ENCODE results near the gene ZNF319.

DNA sequence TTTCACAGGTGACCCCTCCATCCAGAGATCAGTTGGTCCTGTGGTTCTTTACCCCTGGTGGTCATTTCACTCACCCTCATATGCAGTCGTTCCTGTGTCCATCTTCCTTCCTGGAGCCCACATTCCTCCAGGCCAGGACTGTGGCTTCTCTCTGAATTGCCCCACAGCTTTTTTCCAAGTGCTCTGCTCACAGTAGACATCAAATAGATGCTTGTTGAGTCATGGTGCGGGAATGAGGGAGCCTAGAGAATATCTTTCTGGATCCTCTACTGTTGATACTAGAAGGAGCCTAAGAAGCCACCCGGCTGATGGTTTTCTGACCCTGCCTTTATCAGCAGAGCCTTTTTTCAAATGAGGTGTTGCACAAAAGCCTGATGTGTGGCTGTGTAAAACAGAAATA lies 11.2 kb upstream of the ZNF319 start:
- TF ChIP-seq, protein P1, sequence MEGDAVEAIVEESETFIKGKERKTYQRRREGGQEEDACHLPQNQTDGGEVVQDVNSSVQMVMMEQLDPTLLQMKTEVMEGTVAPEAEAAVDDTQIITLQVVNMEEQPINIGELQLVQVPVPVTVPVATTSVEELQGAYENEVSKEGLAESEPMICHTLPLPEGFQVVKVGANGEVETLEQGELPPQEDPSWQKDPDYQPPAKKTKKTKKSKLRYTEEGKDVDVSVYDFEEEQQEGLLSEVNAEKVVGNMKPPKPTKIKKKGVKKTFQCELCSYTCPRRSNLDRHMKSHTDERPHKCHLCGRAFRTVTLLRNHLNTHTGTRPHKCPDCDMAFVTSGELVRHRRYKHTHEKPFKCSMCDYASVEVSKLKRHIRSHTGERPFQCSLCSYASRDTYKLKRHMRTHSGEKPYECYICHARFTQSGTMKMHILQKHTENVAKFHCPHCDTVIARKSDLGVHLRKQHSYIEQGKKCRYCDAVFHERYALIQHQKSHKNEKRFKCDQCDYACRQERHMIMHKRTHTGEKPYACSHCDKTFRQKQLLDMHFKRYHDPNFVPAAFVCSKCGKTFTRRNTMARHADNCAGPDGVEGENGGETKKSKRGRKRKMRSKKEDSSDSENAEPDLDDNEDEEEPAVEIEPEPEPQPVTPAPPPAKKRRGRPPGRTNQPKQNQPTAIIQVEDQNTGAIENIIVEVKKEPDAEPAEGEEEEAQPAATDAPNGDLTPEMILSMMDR (IDR thresholded peaks at IDR 0.05; ENCODE audit: low read depth, low read length, missing input control) = no peak
- TF ChIP-seq, protein P2, sequence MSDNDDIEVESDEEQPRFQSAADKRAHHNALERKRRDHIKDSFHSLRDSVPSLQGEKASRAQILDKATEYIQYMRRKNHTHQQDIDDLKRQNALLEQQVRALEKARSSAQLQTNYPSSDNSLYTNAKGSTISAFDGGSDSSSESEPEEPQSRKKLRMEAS (IDR thresholded peaks at IDR 0.05) = no peak
- TF ChIP-seq, protein P3, sequence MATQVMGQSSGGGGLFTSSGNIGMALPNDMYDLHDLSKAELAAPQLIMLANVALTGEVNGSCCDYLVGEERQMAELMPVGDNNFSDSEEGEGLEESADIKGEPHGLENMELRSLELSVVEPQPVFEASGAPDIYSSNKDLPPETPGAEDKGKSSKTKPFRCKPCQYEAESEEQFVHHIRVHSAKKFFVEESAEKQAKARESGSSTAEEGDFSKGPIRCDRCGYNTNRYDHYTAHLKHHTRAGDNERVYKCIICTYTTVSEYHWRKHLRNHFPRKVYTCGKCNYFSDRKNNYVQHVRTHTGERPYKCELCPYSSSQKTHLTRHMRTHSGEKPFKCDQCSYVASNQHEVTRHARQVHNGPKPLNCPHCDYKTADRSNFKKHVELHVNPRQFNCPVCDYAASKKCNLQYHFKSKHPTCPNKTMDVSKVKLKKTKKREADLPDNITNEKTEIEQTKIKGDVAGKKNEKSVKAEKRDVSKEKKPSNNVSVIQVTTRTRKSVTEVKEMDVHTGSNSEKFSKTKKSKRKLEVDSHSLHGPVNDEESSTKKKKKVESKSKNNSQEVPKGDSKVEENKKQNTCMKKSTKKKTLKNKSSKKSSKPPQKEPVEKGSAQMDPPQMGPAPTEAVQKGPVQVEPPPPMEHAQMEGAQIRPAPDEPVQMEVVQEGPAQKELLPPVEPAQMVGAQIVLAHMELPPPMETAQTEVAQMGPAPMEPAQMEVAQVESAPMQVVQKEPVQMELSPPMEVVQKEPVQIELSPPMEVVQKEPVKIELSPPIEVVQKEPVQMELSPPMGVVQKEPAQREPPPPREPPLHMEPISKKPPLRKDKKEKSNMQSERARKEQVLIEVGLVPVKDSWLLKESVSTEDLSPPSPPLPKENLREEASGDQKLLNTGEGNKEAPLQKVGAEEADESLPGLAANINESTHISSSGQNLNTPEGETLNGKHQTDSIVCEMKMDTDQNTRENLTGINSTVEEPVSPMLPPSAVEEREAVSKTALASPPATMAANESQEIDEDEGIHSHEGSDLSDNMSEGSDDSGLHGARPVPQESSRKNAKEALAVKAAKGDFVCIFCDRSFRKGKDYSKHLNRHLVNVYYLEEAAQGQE (IDR thresholded peaks at IDR 0.05) = no peak
- TF ChIP-seq, protein P4, sequence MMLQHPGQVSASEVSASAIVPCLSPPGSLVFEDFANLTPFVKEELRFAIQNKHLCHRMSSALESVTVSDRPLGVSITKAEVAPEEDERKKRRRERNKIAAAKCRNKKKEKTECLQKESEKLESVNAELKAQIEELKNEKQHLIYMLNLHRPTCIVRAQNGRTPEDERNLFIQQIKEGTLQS (IDR thresholded peaks at IDR 0.05) = no peak
- TF ChIP-seq HNF4G (IDR thresholded peaks at IDR 0.05) (no peak), GABPA (IDR thresholded peaks at IDR 0.05 in 1 of 2, conservative IDR thresholded peaks at IDR 0.05 in 1 of 2) (no peak), RAD21 (IDR thresholded peaks at IDR 0.05) (no peak)
